ENCODE measurements around the gene EML6. TPM values are rescaled to one million over a fixed set of nuclear protein-coding genes. Genes with fewer than 3 reads are reported as not detected.
A peak's percentile ranks its signal among the peaks of the same experiment; 100 is the strongest.

EML6 gene
- total and polyA plus RNA-seq, 10 of the 15 experiments (the other 5 are each of a cell fraction or from before 2014, with no cell fraction given): 0.09 to 0.67 (median 0.21) TPM

- POLR2A ChIA-PET: interaction anchor here (0.7 to 1.7 kb wide), 3 partner anchors 15 to 253 kb away, joined by 3 to 5 read pairs (median 4); partner anchors contain the start of gene RPS27A
- Histone ChIP-seq H3K36me3 (ENCODE audit: control insufficient read depth in 2 of 2, insufficient read depth in 2 of 2, low read length in 1 of 2) (peaks cover 0 to 3% of the 10 kb centered on the region in 2 experiments; a peak in 3 of 4 replicates), H3K9ac (ENCODE audit: control insufficient read depth, insufficient read depth, low read length) (no peak overlapping the region), H3K4me3 (no peak overlapping the region), H3K27me3 (replicated peaks in 1 of 2; ENCODE audit: control insufficient read depth in 2 of 2, insufficient read depth in 2 of 2, low read length in 1 of 2) (no peaks in the 10 kb centered on the region), H3K27ac (ENCODE audit: control insufficient read depth, insufficient read depth) (peak overlapping the region; percentile 44), H3K4me2 (ENCODE audit: control insufficient read depth, insufficient read depth) (no peak overlapping the region), H2AFZ (ENCODE audit: control insufficient read depth, low read depth, low read length) (no peak overlapping the region), H4K20me1 (ENCODE audit: control insufficient read depth, insufficient read depth) (no peaks in the 10 kb centered on the region), H3K79me2 (ENCODE audit: control insufficient read depth, insufficient read depth, low read length) (peaks cover 20% of the 10 kb centered on the region), H3K4me1 (ENCODE audit: control insufficient read depth, insufficient read depth, low read length) (peaks cover 26% of the 10 kb centered on the region), H3K9me3 (replicated peaks; ENCODE audit: control insufficient read depth, insufficient read depth, low read length) (no peaks in the 10 kb centered on the region)
- TF ChIP-seq CEBPZ (IDR thresholded peaks at IDR 0.05; ENCODE audit: low read depth, low read length): no peak
- no peak for TF ChIP-seq CEBPB (IDR thresholded peaks at IDR 0.05; ENCODE audit: borderline replicate concordance in 1 of 2, low read depth in 2 of 2, low read length in 2 of 2)
- no peak for TF ChIP-seq DPF2 (IDR thresholded peaks at IDR 0.05)
- TF ChIP-seq NR2C2 (IDR thresholded peaks at IDR 0.05; ENCODE audit: borderline replicate concordance, control insufficient read depth, insufficient read length, low read depth): no peak
- no peak for TF ChIP-seq RELB (IDR thresholded peaks at IDR 0.05; ENCODE audit: low read depth)
- no TSS peak for BruUV-seq (replicated peaks)
- intact Hi-C loops (cut with micrococcal nuclease; ENCODE audit: unreplicated experiment): no loop called here
- in situ Hi-C loops (cut with MboI): no loop called here
- SMC1A ChIA-PET (ENCODE audit: uncharacterized antibody, unreplicated experiment): interaction anchor here (0.6 to 6.7 kb wide), 19 partner anchors 8 to 198 kb away, joined by 3 to 28 read pairs (median 3); no protein-coding TSS in a partner anchor
- no peak for FAIRE-seq
- WGBS (ENCODE audit: insufficient coverage, insufficient replicate concordance, low lambda C conversion rate, missing lambda C conversion rate): 67% methylated on average over 4 of the region's 4 CpGs
- RAD21 ChIA-PET (ENCODE audit: unreplicated experiment): interaction anchor here (1.1 to 3.6 kb wide), 7 partner anchors 16 to 81 kb away, joined by 3 to 24 read pairs (median 3); partner anchors contain the start of gene RTN4
- no peak for DNase-seq (ENCODE audit: low read depth, low spot score)
- CTCF ChIA-PET: interaction anchor here (0.7 to 1.6 kb wide), 5 partner anchors 14 to 195 kb away, joined by 3 to 7 read pairs (median 3); no protein-coding TSS in a partner anchor
- peak; percentile 16; the same call in 1 of the 3 replicates for ATAC-seq
These were observed 256.0 kb downstream of the EML6 start for GRCh38 chr2:54979321-54980044.

Data from GM12878 (cell line).